Transverse colon (tissue), 4 donors: ENCODE results near the gene TCERG1L. TPM values are rescaled to one million over a fixed set of nuclear protein-coding genes. Genes with fewer than 3 reads are reported as not detected.

Source experiments
- DNase-seq: peaks from one replicate; pipeline ENCODE4 v3.0.0-alpha.2; 2019
- H3K27ac ChIP-seq, 4 donors: fragments of 200-600 bp; sonication (generic); 2 replicates each; pipeline ENCODE4 v1.5.1; 2016 to 2018; ENCODE audit warnings: inconsistent platforms in 4 of 4
- H3K27me3 ChIP-seq: fragments of 200-600 bp; sonication (generic); 2 replicates; pipeline ENCODE4 v1.5.1; 2017; ENCODE audit warnings: inconsistent platforms
- H3K36me3 ChIP-seq, 4 donors: fragments of 200-600 bp; sonication (generic); 2 replicates each; pipeline ENCODE4 v1.5.1; 2017 to 2019; ENCODE audit warnings: inconsistent platforms in 4 of 4
- H3K4me1 ChIP-seq, 4 donors: fragments of 200-600 bp; sonication (generic); 2 replicates each; pipeline ENCODE4 v1.5.1; 2017 to 2020; ENCODE audit warnings: inconsistent platforms in 4 of 4
- H3K4me3 ChIP-seq, 4 donors: fragments of 200-600 bp; sonication (generic); 1 replicate in 1 of 4; 2 replicates in 3 of 4; pipeline versions ENCODE4 v1.5.1 to v1.6.1; 2017 to 2019; ENCODE audit warnings: inconsistent platforms in 4 of 4
- H3K9me3 ChIP-seq, 2 donors: fragments of 200-600 bp; sonication (generic); 2 replicates each; pipeline ENCODE4 v1.5.1; 2017 to 2019; ENCODE audit warnings: inconsistent platforms in 2 of 2
- EP300 ChIP-seq: sonication (generic); formaldehyde crosslinking; IDR thresholded peaks from one replicate; pipeline ENCODE4 v1.6.1; 2017; ENCODE audit warnings: antibody characterized with exemption, low read depth
- POLR2A ChIP-seq: fragments of 450-650 bp; IDR thresholded peaks from one replicate; pipeline ENCODE4 v1.6.1; 2016; ENCODE audit warnings: antibody characterized with exemption, mild to moderate bottlenecking, moderate library complexity
- POLR2AphosphoS5 ChIP-seq, 3 donors: sonication (generic); formaldehyde crosslinking; IDR thresholded peaks; one replicate each; pipeline ENCODE4 v1.6.1; 2016; ENCODE audit warnings: antibody characterized with exemption in 3 of 3
- WGBS, 2 donors: methylation state at CpG; one replicate each; pipeline ENCODE4 v1.1.5; 2018; ENCODE audit warnings: low coverage in 1 of 2; 5-methylcytosine and 5-hydroxymethylcytosine counted together
- in situ Hi-C, 4 donors: fragments of 200-750 bp; cut with MboI; loops; one replicate each; pipeline versions ENCODE4 v1.15.0 to v1.15.1; 2017; ENCODE audit warnings: low sequenced_read_pairs in 3 of 4, low pct_ligation_motif_present in 1 of 4, low pct_unique_long_range_greater_than_20kb in 1 of 4
- intact Hi-C: fragments of 100-400 bp; cut with DNase I; formaldehyde crosslinking; loops from one replicate; pipeline ENCODE4 v1.15.1; 2023; ENCODE audit warnings: low total_unique reads
- total RNA-seq, 4 donors: library from RNA; depleted of rRNA; stranded (reverse); fragments of >200 nt; gene quantifications; one replicate each; pipeline ENCODE4 v1.1.0, GENCODE V29; 2016
- TF ChIP-seq, protein P1 (sequence below), 5 experiments: fragments of 200-600 bp in 3 of 5; fragments of 450-650 bp in 2 of 5; sonication (generic) in 3 of 5; IDR thresholded peaks; 1 replicate in 2 of 5; 2 replicates in 3 of 5; pipeline ENCODE4 v1.5.1; 2016 to 2017; ENCODE audit warnings: antibody characterized with exemption in 5 of 5, inconsistent platforms in 3 of 5, mild to moderate bottlenecking in 2 of 5, moderate library complexity in 1 of 5

TCERG1L gene
- total RNA-seq, 4 donors from 2014 or later: 0.16 TPM; not detected in 3

DNA sequence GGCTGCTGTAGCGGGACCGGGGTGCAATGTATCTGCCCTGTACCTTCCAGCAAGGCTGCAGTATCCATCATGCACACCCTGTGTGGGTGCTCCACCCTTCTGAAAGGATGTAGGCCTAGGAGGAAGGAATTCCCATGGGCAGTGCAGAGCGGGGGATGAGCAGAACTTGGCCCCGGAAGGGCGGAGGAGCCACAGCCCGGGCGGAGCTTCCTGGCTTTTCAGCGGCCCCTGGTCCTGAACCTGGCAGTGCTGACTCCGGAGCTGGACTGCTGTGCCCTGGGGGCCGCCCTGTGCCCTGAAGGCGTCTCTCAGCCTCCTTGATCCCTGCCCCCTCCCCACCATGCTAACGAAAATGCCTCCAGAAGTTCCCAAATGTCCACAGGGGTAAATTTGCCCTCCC is 175.8 kb downstream of the TCERG1L start:
- no peak for DNase-seq
- no peak for TF ChIP-seq POLR2A
- TF ChIP-seq, protein P1, sequence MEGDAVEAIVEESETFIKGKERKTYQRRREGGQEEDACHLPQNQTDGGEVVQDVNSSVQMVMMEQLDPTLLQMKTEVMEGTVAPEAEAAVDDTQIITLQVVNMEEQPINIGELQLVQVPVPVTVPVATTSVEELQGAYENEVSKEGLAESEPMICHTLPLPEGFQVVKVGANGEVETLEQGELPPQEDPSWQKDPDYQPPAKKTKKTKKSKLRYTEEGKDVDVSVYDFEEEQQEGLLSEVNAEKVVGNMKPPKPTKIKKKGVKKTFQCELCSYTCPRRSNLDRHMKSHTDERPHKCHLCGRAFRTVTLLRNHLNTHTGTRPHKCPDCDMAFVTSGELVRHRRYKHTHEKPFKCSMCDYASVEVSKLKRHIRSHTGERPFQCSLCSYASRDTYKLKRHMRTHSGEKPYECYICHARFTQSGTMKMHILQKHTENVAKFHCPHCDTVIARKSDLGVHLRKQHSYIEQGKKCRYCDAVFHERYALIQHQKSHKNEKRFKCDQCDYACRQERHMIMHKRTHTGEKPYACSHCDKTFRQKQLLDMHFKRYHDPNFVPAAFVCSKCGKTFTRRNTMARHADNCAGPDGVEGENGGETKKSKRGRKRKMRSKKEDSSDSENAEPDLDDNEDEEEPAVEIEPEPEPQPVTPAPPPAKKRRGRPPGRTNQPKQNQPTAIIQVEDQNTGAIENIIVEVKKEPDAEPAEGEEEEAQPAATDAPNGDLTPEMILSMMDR (IDR thresholded peaks at IDR 0.05): no peak
- no peak for TF ChIP-seq POLR2AphosphoS5 (IDR thresholded peaks at IDR 0.05)
- TF ChIP-seq EP300: no peak
- Histone ChIP-seq H3K27ac (no peak overlapping the region), H3K4me1 (no peaks in the 10 kb centered on the region), H3K4me3 (no peak overlapping the region), H3K9me3 (no peaks in the 10 kb centered on the region), H3K27me3 (no peaks in the 10 kb centered on the region), H3K36me3 (no peaks in the 10 kb centered on the region)
- intact Hi-C loops: no loop called here
- in situ Hi-C loops: no loop called here
- 80 to 92% methylated on average over 1 to 12 of the region's 12 CpGs for WGBS, 2 donors

DNA sequence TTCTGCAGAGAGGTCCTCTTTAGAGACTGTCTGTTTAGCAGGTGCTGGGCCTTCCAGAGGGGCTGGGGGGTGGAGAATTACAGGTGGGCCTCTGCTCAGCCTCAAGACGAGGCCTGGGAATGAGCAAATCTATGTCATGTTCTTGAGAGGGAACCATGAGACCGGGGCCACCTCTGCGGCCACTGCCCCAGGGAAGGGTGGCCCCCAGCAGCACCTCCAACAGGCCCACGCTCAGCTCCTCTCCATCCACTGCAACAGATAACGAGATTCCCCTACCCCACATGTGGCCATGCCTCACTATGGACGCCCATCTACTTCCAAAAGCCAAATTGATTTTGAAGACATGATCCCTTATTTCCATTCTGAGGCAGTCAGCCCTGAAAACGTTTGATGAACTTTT is 176.9 kb downstream of the TCERG1L start:
- intact Hi-C loops: no loop called here
- TF ChIP-seq, protein P1 (IDR thresholded peaks at IDR 0.05): no peak
- Histone ChIP-seq H3K9me3 (no peaks in the 10 kb centered on the region), H3K36me3 (no peaks in the 10 kb centered on the region), H3K4me3 (no peak overlapping the region), H3K4me1 (no peaks in the 10 kb centered on the region), H3K27ac (no peak overlapping the region), H3K27me3 (no peaks in the 10 kb centered on the region)
- in situ Hi-C loops: no loop called here
- no peak for DNase-seq
- WGBS, 2 donors: 57 to 76% methylated on average over 1 to 7 of the region's 7 CpGs

DNA sequence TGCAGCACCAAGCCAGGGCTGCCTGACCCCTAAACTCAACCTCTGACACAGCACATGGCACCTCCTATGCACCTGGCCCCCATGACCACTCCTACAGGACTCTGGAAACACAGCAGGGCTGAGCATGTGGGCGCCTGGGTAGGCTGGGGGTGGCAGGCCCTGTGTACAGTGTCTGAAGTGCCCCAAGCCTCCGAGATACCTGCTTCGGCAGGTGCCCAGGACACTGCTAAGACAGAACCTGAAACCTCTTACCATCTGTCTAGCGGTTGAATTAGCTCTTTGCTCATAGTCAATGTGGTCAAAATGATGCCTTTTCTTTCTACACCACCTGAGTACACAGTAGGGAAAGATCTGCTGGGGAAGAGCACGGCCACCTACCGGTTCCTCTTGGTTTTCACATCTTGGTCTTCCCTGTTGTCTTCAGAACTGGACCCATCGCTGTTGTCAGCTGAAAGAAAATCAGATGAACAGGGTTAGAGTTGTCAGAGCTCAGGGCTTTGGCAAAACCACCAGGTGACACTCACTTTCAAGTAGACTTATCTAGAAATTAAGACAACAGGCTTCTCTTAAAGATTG is 177.4 kb downstream of the TCERG1L start:
- no peak overlapping the region for H3K4me3 ChIP-seq
- no peak overlapping the region for H3K27ac ChIP-seq
- TF ChIP-seq EP300 (no peak), POLR2A (no peak), POLR2AphosphoS5 (IDR thresholded peaks at IDR 0.05) (no peak)
- TF ChIP-seq, protein P1 (IDR thresholded peaks at IDR 0.05): no peak
- no peak for DNase-seq
- 72 to 82% methylated on average over 5 to 7 of the region's 7 CpGs for WGBS, 2 donors
- H3K36me3 ChIP-seq: no peaks in the 10 kb centered on the region
- H3K4me1 ChIP-seq: no peaks in the 10 kb centered on the region
- H3K27me3 ChIP-seq: no peaks in the 10 kb centered on the region
- in situ Hi-C loops (no loop called here), intact Hi-C loops (no loop called here)
- H3K9me3 ChIP-seq: no peaks in the 10 kb centered on the region

DNA sequence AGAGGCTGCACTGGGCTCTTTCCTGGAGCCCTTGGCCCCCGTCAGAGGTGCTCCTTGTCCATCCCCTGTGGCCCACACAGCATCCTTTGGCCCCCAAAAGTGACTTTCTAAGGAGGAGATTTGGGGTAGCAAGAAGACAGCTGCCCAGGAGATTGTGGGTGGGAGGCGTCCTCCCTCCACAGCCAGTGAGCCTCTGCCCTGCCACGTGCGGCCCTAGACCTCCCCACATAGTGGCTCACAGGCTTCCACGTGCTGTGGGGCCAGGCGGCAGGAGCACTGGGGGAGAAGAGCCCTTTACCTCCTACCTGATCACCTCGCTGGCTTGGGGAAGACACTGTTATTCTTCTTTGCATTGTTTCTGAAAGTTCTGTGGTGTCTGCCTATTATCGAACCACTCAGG is 178.8 kb downstream of the TCERG1L start:
- H3K4me3 ChIP-seq: no peak overlapping the region
- in situ Hi-C loops: no loop called here

More for the DNA sequence above, 178.8 kb downstream of the TCERG1L start:
- no peak for DNase-seq
- H3K4me1 ChIP-seq: no peaks in the 10 kb centered on the region
- intact Hi-C loops: no loop called here
- H3K27me3 ChIP-seq: no peaks in the 10 kb centered on the region
- WGBS, 2 donors: 73 to 100% methylated on average over 1 to 8 of the region's 8 CpGs
- no peaks in the 10 kb centered on the region for H3K9me3 ChIP-seq
- no peaks in the 10 kb centered on the region for H3K36me3 ChIP-seq
- no peak overlapping the region for H3K27ac ChIP-seq
- TF ChIP-seq POLR2A (no peak), POLR2AphosphoS5 (IDR thresholded peaks at IDR 0.05) (no peak), EP300 (no peak)
- TF ChIP-seq, protein P1 (IDR thresholded peaks at IDR 0.05): no peak
